Body of pancreas (tissue), 4 donors: Measurements from ENCODE around the gene SMG5. TPM values are rescaled to one million over a fixed set of nuclear protein-coding genes. Genes with fewer than 3 reads are reported as not detected.

Experiments used
- ATAC-seq: fragments of 150-250 bp; one replicate; pipeline ENCODE4 v1.9.1; 2016
- DNase-seq, 4 donors: peaks; one replicate each; pipeline ENCODE4 v3.0.0-alpha.2; 2019
- H3K27ac ChIP-seq, 4 donors: fragments of 200-600 bp; sonication (generic); 1 replicate in 3 of 4; 2 replicates in 1 of 4; pipeline versions ENCODE4 v1.5.1 to v1.6.1; 2016 to 2019; ENCODE audit warnings: mild to moderate bottlenecking in 1 of 4, mixed read lengths in 1 of 4, moderate library complexity in 1 of 4
- H3K27me3 ChIP-seq, 2 donors: fragments of 200-600 bp; sonication (generic); one replicate each; pipeline ENCODE4 v1.6.0; 2016; ENCODE audit warnings: mild to moderate bottlenecking in 1 of 2
- H3K36me3 ChIP-seq, 2 donors: fragments of 200-600 bp; sonication (generic); replicated peaks in 1 of 2; 2 replicates each; pipeline ENCODE4 v1.5.1; 2016; ENCODE audit warnings: low read depth in 2 of 2; ENCODE audit not compliant: insufficient read depth in 1 of 2
- H3K4me1 ChIP-seq: fragments of 200-600 bp; sonication (generic); one replicate; pipeline ENCODE4 v1.6.0; 2016
- H3K4me3 ChIP-seq, 2 donors: fragments of 200-600 bp; sonication (generic); 1 replicate in 1 of 2; 2 replicates in 1 of 2; pipeline ENCODE4 v1.5.1; 2016 to 2019
- H3K9me3 ChIP-seq, 3 donors: fragments of 200-600 bp; sonication (generic); 1 replicate in 2 of 3; 2 replicates in 1 of 3; pipeline ENCODE4 v1.5.1; 2016
- CTCF ChIP-seq, 7 experiments: fragments of 450-650 bp in 4 of 7; fragments of 200-600 bp in 3 of 7; sonication (generic) in 3 of 7; IDR thresholded peaks; one replicate each; pipeline ENCODE4 v1.5.1; 2016 to 2019; ENCODE audit warnings: antibody characterized with exemption in 7 of 7
- POLR2A ChIP-seq, 3 donors: fragments of 450-650 bp; IDR thresholded peaks; one replicate each; pipeline ENCODE4 v1.6.1; 2016; ENCODE audit warnings: antibody characterized with exemption in 3 of 3, mild to moderate bottlenecking in 2 of 3
- WGBS, 2 donors: methylation state at CpG; one replicate each; pipeline ENCODE4 v1.1.5; 2017; 5-methylcytosine and 5-hydroxymethylcytosine counted together
- intact Hi-C: fragments of 100-400 bp; cut with DNase I; formaldehyde crosslinking; loops from one replicate; pipeline ENCODE4 v1.15.1; 2023
- total RNA-seq, 2 donors: library from RNA; depleted of rRNA; stranded (reverse); fragments of >200 nt; gene quantifications; one replicate each; pipeline ENCODE4 v1.1.0, GENCODE V29; 2016

Gene SMG5
- total RNA-seq, 2 donors from 2014 or later, result 28.3 to 35.6 TPM

GRCh38 chr1:156257711-156258110, 24.9 kb downstream of the SMG5 start:
- ATAC-seq (no peak), DNase-seq (no peak)
- 70 to 75% methylated on average over 2 of the region's 2 CpGs for WGBS, 2 donors
- Histone ChIP-seq H3K4me1 (no peaks in the 10 kb centered on the region), H3K27ac (no peak overlapping the region), H3K9me3 (no peaks in the 10 kb centered on the region), H3K4me3 (no peak overlapping the region), H3K36me3 (peaks cover 20 to 48% of the 10 kb centered on the region in 2 donors), H3K27me3 (no peaks in the 10 kb centered on the region)
- intact Hi-C loops, result no loop called here
- TF ChIP-seq POLR2A (IDR thresholded peaks at IDR 0.05) (no peak), CTCF (IDR thresholded peaks at IDR 0.05) (no peak)

DNA sequence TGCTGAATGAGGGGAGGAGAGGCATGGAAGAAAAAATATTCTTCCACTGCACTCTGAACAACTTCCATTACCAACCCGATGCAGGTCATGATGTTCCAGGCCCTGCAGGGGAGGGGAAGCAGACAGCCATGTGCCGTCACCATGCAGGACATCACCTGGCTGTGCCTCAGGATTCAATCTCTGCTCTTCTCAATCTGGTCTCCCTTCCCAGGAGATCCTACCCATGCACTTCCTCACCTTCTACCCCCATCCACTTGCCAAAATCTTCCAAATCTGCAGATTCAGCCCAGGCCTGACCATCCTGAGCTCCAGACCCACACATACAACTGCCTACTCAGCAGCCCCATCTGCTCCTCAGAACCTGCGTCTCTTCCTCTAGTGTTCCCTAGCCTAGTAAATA, 29.0 kb downstream of the SMG5 start:
- ATAC-seq, result no peak
- Histone ChIP-seq H3K27ac (no peak overlapping the region), H3K4me3 (no peak overlapping the region), H3K36me3 (peaks cover 8 to 48% of the 10 kb centered on the region in 2 donors), H3K27me3 (no peaks in the 10 kb centered on the region), H3K9me3 (no peaks in the 10 kb centered on the region), H3K4me1 (no peaks in the 10 kb centered on the region)
- TF ChIP-seq CTCF (IDR thresholded peaks at IDR 0.05), result no peak
- TF ChIP-seq POLR2A (IDR thresholded peaks at IDR 0.05), result no peak
- DNase-seq, result no peak
- intact Hi-C loops, result no loop called here
- 95 to 100% methylated on average over 2 to 3 of the region's 3 CpGs for whole genome bisulfite sequencing, 2 donors

GRCh38 chr1:156251527-156251926, 31.1 kb downstream of the SMG5 start:
- TF ChIP-seq CTCF (IDR thresholded peaks at IDR 0.05) (no peak), POLR2A (IDR thresholded peaks at IDR 0.05) (no peak)
- Histone ChIP-seq H3K4me3 (no peak overlapping the region), H3K4me1 (peaks cover 15% of the 10 kb centered on the region), H3K27ac (no peak overlapping the region), H3K27me3 (no peaks in the 10 kb centered on the region), H3K9me3 (no peaks in the 10 kb centered on the region), H3K36me3 (peaks cover 8 to 37% of the 10 kb centered on the region in 2 donors)
- intact Hi-C loops, result no loop called here
- WGBS, 2 donors, result 54 to 72% methylated on average over 2 to 3 of the region's 3 CpGs
- DNase-seq, result no peak
- no peak for ATAC-seq

- no peaks in the 10 kb centered on the region for H3K27me3 ChIP-seq
- DNase-seq, result no peak
- no peak overlapping the region for H3K27ac ChIP-seq
- H3K9me3 ChIP-seq, result no peaks in the 10 kb centered on the region
- 79 to 100% methylated on average over 1 to 5 of the region's 5 CpGs for WGBS, 2 donors
- peaks cover 29% of the 10 kb centered on the region for H3K4me1 ChIP-seq
- no peak for ATAC-seq
- H3K36me3 ChIP-seq, result peaks cover 8 to 37% of the 10 kb centered on the region in 2 donors
- intact Hi-C loops, result no loop called here
- TF ChIP-seq CTCF (IDR thresholded peaks at IDR 0.05) (no peak), POLR2A (IDR thresholded peaks at IDR 0.05) (no peak)
- H3K4me3 ChIP-seq, result no peak overlapping the region
These were observed 33.0 kb downstream of the SMG5 start for GRCh38 chr1:156249593-156249992.

DNA sequence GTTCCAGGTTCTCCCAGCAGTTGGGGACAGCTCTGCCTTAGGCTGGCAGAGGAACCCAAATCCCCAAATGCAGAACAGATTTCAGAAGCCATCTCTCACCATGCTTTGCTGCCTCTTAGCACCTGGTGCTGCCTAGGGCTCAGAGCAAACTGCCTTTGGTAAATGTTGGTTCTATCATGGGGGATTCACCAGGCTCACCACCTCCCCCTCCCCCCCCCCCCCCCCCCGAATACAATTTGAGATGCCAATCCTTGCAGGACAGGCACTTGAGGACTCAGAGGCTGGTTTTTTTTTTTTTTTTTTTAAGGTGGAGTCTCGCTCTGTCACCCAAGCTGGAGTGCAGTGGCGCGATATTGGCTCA, 34.3 kb downstream of the SMG5 start:
- intact Hi-C loops, result no loop called here
- DNase-seq (no peak), ATAC-seq (peak; percentile 7)
- WGBS, 2 donors, result 65 to 72% methylated on average over 4 of the region's 4 CpGs
- Histone ChIP-seq H3K9me3 (no peaks in the 10 kb centered on the region), H3K4me3 (no peak overlapping the region), H3K4me1 (peaks cover 29% of the 10 kb centered on the region), H3K36me3 (peaks cover 8 to 29% of the 10 kb centered on the region in 2 donors), H3K27ac (no peak overlapping the region), H3K27me3 (no peaks in the 10 kb centered on the region)
- TF ChIP-seq CTCF (IDR thresholded peaks at IDR 0.05), result no peak
- no peak for TF ChIP-seq POLR2A (IDR thresholded peaks at IDR 0.05)
